ENCODE measurements around the gene XIST. TPM values are rescaled to one million over a fixed set of nuclear protein-coding genes. Genes with fewer than 3 reads are reported as not detected.
"Not testable (repeated sequence)": the region's sequence is repeated elsewhere in the genome, so short reads cannot be mapped to it uniquely, and the experiment has no call there.

Gene XIST
- total and polyA plus RNA-seq, 2 of the 8 experiments (the other 6 are each of a cell fraction or from before 2014, with no cell fraction given) = 0.06 to 0.19 TPM

GRCh38 chrX:73892515-73893090, 40.1 kb upstream of the XIST start:
- FAIRE-seq; H3K9ac ChIP-seq (replicated peaks in 1 of 4; ENCODE audit: extremely low read depth in 1 of 4, low read depth in 3 of 4, low read length in 3 of 4); H4K91ac ChIP-seq (replicated peaks; ENCODE audit: insufficient read length, low read length); H3K9me3 ChIP-seq (ENCODE audit: insufficient read depth in 2 of 2, low read depth in 1 of 2, low read length in 1 of 2); H3K79me1 ChIP-seq (ENCODE audit: low read depth, low read length); H3K4ac ChIP-seq (replicated peaks; ENCODE audit: insufficient read length, low read depth, low read length); H3K56ac ChIP-seq (replicated peaks; ENCODE audit: insufficient read length, low read depth, low read length); H3K27me3 ChIP-seq (replicated peaks in 1 of 4; ENCODE audit: control insufficient read depth in 3 of 4, extremely low read depth in 1 of 4, insufficient read depth in 3 of 4, low read length in 3 of 4); H4K20me1 ChIP-seq (replicated peaks in 1 of 2; ENCODE audit: control insufficient read depth in 1 of 2, insufficient read depth in 2 of 2, low read length in 2 of 2); H3K27ac ChIP-seq (ENCODE audit: low read depth, low read length); H3K23ac ChIP-seq (ENCODE audit: insufficient read length); H2BK15ac ChIP-seq (ENCODE audit: low read length); H2AFZ ChIP-seq (ENCODE audit: low read length); H3K14ac ChIP-seq (ENCODE audit: insufficient read length); H2BK20ac ChIP-seq (ENCODE audit: low read length); H2BK12ac ChIP-seq (ENCODE audit: low read depth, low read length); H3K79me2 ChIP-seq (ENCODE audit: control insufficient read depth in 1 of 2, insufficient read depth in 2 of 2, low read length in 2 of 2); H4K5ac ChIP-seq (ENCODE audit: insufficient read length, low read depth, low read length); H3K4me3 ChIP-seq (ENCODE audit: extremely low read depth in 1 of 4, insufficient read depth in 2 of 4, low read depth in 3 of 4, low read length in 4 of 4); H3K18ac ChIP-seq (ENCODE audit: extremely low read depth, low read length); H2BK120ac ChIP-seq (replicated peaks; ENCODE audit: low read depth, low read length); H3K4me2 ChIP-seq (ENCODE audit: insufficient read depth in 1 of 2, low read depth in 2 of 2, low read length in 2 of 2); DNase-seq (ENCODE audit: low read depth in 1 of 2, low spot score in 2 of 2); H3K23me2 ChIP-seq (ENCODE audit: low read depth, low read length); H3K4me1 ChIP-seq (replicated peaks in 1 of 4; ENCODE audit: control insufficient read depth in 3 of 4, insufficient read depth in 4 of 4, low read length in 3 of 4); H3K36me3 ChIP-seq (ENCODE audit: control insufficient read depth in 2 of 4, insufficient read depth in 4 of 4, low read length in 3 of 4); POLR2A ChIA-PET (ENCODE audit: partially characterized antibody); H2AK5ac ChIP-seq (ENCODE audit: low read depth, low read length); H2BK5ac ChIP-seq (ENCODE audit: low read depth, low read length); H4K8ac ChIP-seq (ENCODE audit: extremely low read depth, insufficient read depth, low read length): not testable (repeated sequence)
- WGBS, 2 experiments (ENCODE audit: extremely low coverage in 1 of 2, insufficient coverage in 1 of 2, insufficient read length in 1 of 2, insufficient replicate concordance in 2 of 2, low coverage in 1 of 2, low lambda C conversion rate in 2 of 2, missing lambda C conversion rate in 1 of 2) = 93% methylated on average over 12 of the region's 14 CpGs; no CpG with 5 or more reads in 1 of the 2 experiments
- CTCF ChIA-PET (ENCODE audit: partially characterized antibody) = interaction anchor here (1.7 kb wide), 1 partner anchor 36 kb away, joined by 5 read pairs; no protein-coding TSS in a partner anchor

GRCh38 chrX:73882260-73882659, 29.7 kb upstream of the XIST start:
- H2BK15ac ChIP-seq (ENCODE audit: low read length); H2BK12ac ChIP-seq (ENCODE audit: low read depth, low read length); CTCF ChIA-PET (ENCODE audit: partially characterized antibody); H3K18ac ChIP-seq (ENCODE audit: extremely low read depth, low read length); H4K8ac ChIP-seq (ENCODE audit: extremely low read depth, insufficient read depth, low read length); H3K36me3 ChIP-seq (ENCODE audit: control insufficient read depth in 2 of 4, insufficient read depth in 4 of 4, low read length in 3 of 4); H3K4me3 ChIP-seq (ENCODE audit: extremely low read depth in 1 of 4, insufficient read depth in 2 of 4, low read depth in 3 of 4, low read length in 4 of 4); H3K9ac ChIP-seq (replicated peaks in 1 of 4; ENCODE audit: extremely low read depth in 1 of 4, low read depth in 3 of 4, low read length in 3 of 4); H3K9me3 ChIP-seq (ENCODE audit: insufficient read depth in 2 of 2, low read depth in 1 of 2, low read length in 1 of 2); H3K4me1 ChIP-seq (replicated peaks in 1 of 4; ENCODE audit: control insufficient read depth in 3 of 4, insufficient read depth in 4 of 4, low read length in 3 of 4); H4K20me1 ChIP-seq (replicated peaks in 1 of 2; ENCODE audit: control insufficient read depth in 1 of 2, insufficient read depth in 2 of 2, low read length in 2 of 2); POLR2A ChIA-PET (ENCODE audit: partially characterized antibody); H3K79me2 ChIP-seq (ENCODE audit: control insufficient read depth in 1 of 2, insufficient read depth in 2 of 2, low read length in 2 of 2); H3K79me1 ChIP-seq (ENCODE audit: low read depth, low read length); H4K5ac ChIP-seq (ENCODE audit: insufficient read length, low read depth, low read length); H2AFZ ChIP-seq (ENCODE audit: low read length); H3K4me2 ChIP-seq (ENCODE audit: insufficient read depth in 1 of 2, low read depth in 2 of 2, low read length in 2 of 2); H3K27me3 ChIP-seq (replicated peaks in 1 of 4; ENCODE audit: control insufficient read depth in 3 of 4, extremely low read depth in 1 of 4, insufficient read depth in 3 of 4, low read length in 3 of 4); FAIRE-seq; H3K23me2 ChIP-seq (ENCODE audit: low read depth, low read length); H2BK120ac ChIP-seq (replicated peaks; ENCODE audit: low read depth, low read length); DNase-seq (ENCODE audit: low read depth in 1 of 2, low spot score in 2 of 2); H3K56ac ChIP-seq (replicated peaks; ENCODE audit: insufficient read length, low read depth, low read length); H2BK20ac ChIP-seq (ENCODE audit: low read length); H4K91ac ChIP-seq (replicated peaks; ENCODE audit: insufficient read length, low read length); H3K27ac ChIP-seq (ENCODE audit: low read depth, low read length); H3K14ac ChIP-seq (ENCODE audit: insufficient read length); H2BK5ac ChIP-seq (ENCODE audit: low read depth, low read length); H3K4ac ChIP-seq (replicated peaks; ENCODE audit: insufficient read length, low read depth, low read length); H3K23ac ChIP-seq (ENCODE audit: insufficient read length); H2AK5ac ChIP-seq (ENCODE audit: low read depth, low read length): not testable (repeated sequence)
- no CpG with 5 or more reads among the region's 24 CpGs for WGBS, 2 experiments (ENCODE audit: extremely low coverage in 1 of 2, insufficient coverage in 1 of 2, insufficient read length in 1 of 2, insufficient replicate concordance in 2 of 2, low coverage in 1 of 2, low lambda C conversion rate in 2 of 2, missing lambda C conversion rate in 1 of 2)
